Activated CD4-positive, alpha-beta memory T cell treated with anti-CD3 and anti-CD28 coated beads for 36 hours (primary cell): ENCODE measurements around the gene DELE1. TPM values are rescaled to one million over a fixed set of nuclear protein-coding genes. Genes with fewer than 3 reads are reported as not detected.

ENCODE experiments used
- CTCF ChIA-PET: fragments of 350-600 bp; sonication (Branson Sonifier 250); formaldehyde crosslinking; loops from one replicate; lab custom pipeline; 2021; ENCODE audit warnings: antibody characterized with exemption, inconsistent platforms; lab: Charles Lee
- POLR2A ChIA-PET: fragments of 350-600 bp; sonication (Branson Sonifier 250); formaldehyde crosslinking; loops from one replicate; lab custom pipeline; 2021; ENCODE audit warnings: antibody characterized with exemption; lab: Charles Lee
- DNase-seq: peaks from one replicate; pipeline ENCODE4 v3.0.0-alpha.2; 2020
- H3K27ac Mint-ChIP-seq: one replicate; pipeline ENCODE4 v1.8.0; 2021; ENCODE audit warnings: mixed read lengths
- H3K27me3 Mint-ChIP-seq: one replicate; pipeline ENCODE4 v1.8.0; 2021; ENCODE audit warnings: mixed read lengths
- H3K36me3 Mint-ChIP-seq: one replicate; pipeline ENCODE4 v1.8.0; 2021; ENCODE audit warnings: mixed read lengths
- H3K4me1 Mint-ChIP-seq: one replicate; pipeline ENCODE4 v1.8.0; 2021; ENCODE audit warnings: low read depth, mixed read lengths
- H3K4me3 Mint-ChIP-seq: one replicate; pipeline ENCODE4 v1.8.0; 2021; ENCODE audit warnings: mild to moderate bottlenecking, mixed read lengths
- H3K9me3 Mint-ChIP-seq: one replicate; pipeline ENCODE4 v1.8.0; 2021; ENCODE audit warnings: mixed read lengths
- intact Hi-C: fragments of 100-400 bp; cut with micrococcal nuclease; formaldehyde crosslinking; loops from one replicate; pipeline ENCODE4 v1.15.1; 2023
- total RNA-seq, 2 experiments: library from RNA; stranded (reverse); gene quantifications; one replicate each; pipeline ENCODE4 v1.2.3, GENCODE V29; 2021

DELE1 gene
- total RNA-seq, 2 experiments from 2014 or later: 49.3 to 51.5 TPM

GRCh38 chr5:141960449-141961323 lies 37.0 kb downstream of the DELE1 start:
- Mint-ChIP-seq H3K4me3 (no peak overlapping the region), H3K4me1 (peaks cover 39% of the 10 kb centered on the region), H3K36me3 (no peaks in the 10 kb centered on the region), H3K9me3 (no peaks in the 10 kb centered on the region), H3K27me3 (no peaks in the 10 kb centered on the region), H3K27ac (peak overlapping the region; percentile 71)
- DNase-seq: peak; percentile 95
- intact Hi-C loops: loop anchor here (1.0 to 10.0 kb wide), 5 partner anchors 36 to 636 kb away; partner anchors contain the start of genes PCDH1 and TAF7
- POLR2A ChIA-PET: interaction anchor here (0.6 to 4.4 kb wide), 5 partner anchors 9 to 268 kb away, joined by 3 to 36 read pairs (median 9); partner anchors contain the start of genes DELE1 and RNF14
- CTCF ChIA-PET: interaction anchor here (0.5 to 7.5 kb wide), 72 partner anchors 8 to 928 kb away, joined by 3 to 277 read pairs (median 4); partner anchors contain the start of genes ARAP3, DELE1, FCHSD1 and GNPDA1

DNA sequence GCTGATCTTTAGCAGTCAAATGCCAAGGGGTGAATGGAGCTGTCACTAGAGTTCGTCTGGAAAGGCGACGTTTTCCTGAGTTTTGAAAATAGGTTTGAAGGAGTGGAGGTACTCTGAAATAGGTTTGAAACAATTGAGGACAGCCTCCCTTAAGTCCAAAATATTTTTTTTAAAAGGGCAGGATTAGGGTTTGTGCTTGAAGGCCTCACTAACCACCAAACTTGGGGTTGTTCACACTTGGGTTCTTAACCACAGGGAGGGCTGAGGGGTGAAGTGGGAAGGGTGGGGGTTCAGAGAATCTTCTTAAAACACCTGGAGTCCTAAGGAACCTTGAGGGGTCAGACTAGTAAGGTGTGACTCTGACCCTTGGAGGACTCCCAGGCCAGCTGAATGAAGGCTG lies 37.8 kb downstream of the DELE1 start:
- H3K27ac Mint-ChIP-seq: peak overlapping the region; percentile 71
- intact Hi-C loops: loop anchor here (2.0 to 10.0 kb wide), 3 partner anchors 73 to 637 kb away; partner anchors contain the start of genes PCDH1 and TAF7
- ChIA-PET CTCF (interaction anchor here (0.5 to 7.5 kb wide), 64 partner anchors 9 to 810 kb away, joined by 3 to 277 read pairs (median 5); partner anchors contain the start of genes ARAP3, DELE1, FCHSD1 and GNPDA1), POLR2A (interaction anchor here (0.6 to 4.4 kb wide), 4 partner anchors 8 to 269 kb away, joined by 3 to 36 read pairs (median 15); partner anchors contain the start of genes DELE1 and RNF14)
- DNase-seq: no peak
- H3K4me3 Mint-ChIP-seq: no peak overlapping the region
- H3K4me1 Mint-ChIP-seq: peaks cover 39% of the 10 kb centered on the region
- H3K9me3 Mint-ChIP-seq: no peaks in the 10 kb centered on the region
- no peaks in the 10 kb centered on the region for H3K36me3 Mint-ChIP-seq
- no peaks in the 10 kb centered on the region for H3K27me3 Mint-ChIP-seq

- Mint-ChIP-seq H3K27ac (no peak overlapping the region), H3K36me3 (no peaks in the 10 kb centered on the region), H3K9me3 (no peaks in the 10 kb centered on the region), H3K4me1 (peaks cover 31% of the 10 kb centered on the region), H3K4me3 (no peak overlapping the region), H3K27me3 (no peaks in the 10 kb centered on the region)
- DNase-seq: no peak
- intact Hi-C loops: loop anchor here (10.0 kb wide), 1 partner anchor 639 kb away; the partner anchor contains the start of gene TAF7
- POLR2A ChIA-PET: no interaction called here
- CTCF ChIA-PET: interaction anchor here (1.1 to 7.5 kb wide), 3 partner anchors 44 to 270 kb away, joined by 4 to 277 read pairs (median 5); no protein-coding TSS in a partner anchor
These were observed 40.0 kb downstream of the DELE1 start for GRCh38 chr5:141963701-141964100.

GRCh38 chr5:141965071-141965470 lies 41.4 kb downstream of the DELE1 start:
- Mint-ChIP-seq H3K4me1 (peaks cover 25% of the 10 kb centered on the region), H3K4me3 (no peak overlapping the region), H3K36me3 (peaks cover 5% of the 10 kb centered on the region), H3K27me3 (no peaks in the 10 kb centered on the region), H3K9me3 (no peaks in the 10 kb centered on the region), H3K27ac (no peak overlapping the region)
- intact Hi-C loops: loop anchor here (5.0 to 10.0 kb wide), 2 partner anchors 132 to 640 kb away; partner anchors contain the start of gene TAF7
- ChIA-PET POLR2A (no interaction called here), CTCF (interaction anchor here (0.7 kb wide), 1 partner anchor 57 kb away, joined by 3 read pairs; no protein-coding TSS in a partner anchor)
- DNase-seq: no peak

- Mint-ChIP-seq H3K4me3 (no peak overlapping the region), H3K36me3 (peaks cover 5% of the 10 kb centered on the region), H3K9me3 (no peaks in the 10 kb centered on the region), H3K4me1 (peaks cover 20% of the 10 kb centered on the region), H3K27ac (no peak overlapping the region), H3K27me3 (no peaks in the 10 kb centered on the region)
- intact Hi-C loops: loop anchor here (5.0 to 10.0 kb wide), 2 partner anchors 131 to 642 kb away; partner anchors contain the start of gene TAF7
- ChIA-PET CTCF (interaction anchor here (0.6 to 4.6 kb wide), 2 partner anchors 174 to 274 kb away, joined by 3 to 51 read pairs; no protein-coding TSS in a partner anchor), POLR2A (no interaction called here)
- DNase-seq: no peak
These were observed 42.7 kb downstream of the DELE1 start for GRCh38 chr5:141966275-141966962.

DNA sequence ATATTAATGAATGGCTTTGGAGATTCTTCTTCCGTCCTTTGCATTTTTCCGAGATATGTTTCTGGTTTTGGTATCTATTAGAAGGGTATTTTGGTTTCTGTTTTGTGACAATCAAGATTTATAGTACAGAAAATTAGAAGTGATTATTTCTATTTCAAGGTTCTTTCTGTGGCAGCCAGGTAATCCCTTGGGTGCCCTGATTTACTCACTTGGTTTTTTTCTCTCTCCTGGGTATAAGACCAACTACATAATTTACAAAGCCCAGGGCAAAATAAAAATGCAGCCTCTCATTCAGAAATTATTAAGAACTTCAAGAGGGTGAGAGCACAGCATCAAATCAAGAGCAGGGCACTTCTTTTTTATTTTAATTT lies 43.3 kb downstream of the DELE1 start:
- Mint-ChIP-seq H3K4me1 (peaks cover 20% of the 10 kb centered on the region), H3K27me3 (no peaks in the 10 kb centered on the region), H3K27ac (no peak overlapping the region), H3K36me3 (peaks cover 7% of the 10 kb centered on the region), H3K4me3 (no peak overlapping the region), H3K9me3 (no peaks in the 10 kb centered on the region)
- intact Hi-C loops: loop anchor here (5.0 to 10.0 kb wide), 2 partner anchors 130 to 642 kb away; partner anchors contain the start of gene TAF7
- CTCF ChIA-PET: interaction anchor here (1.4 to 4.6 kb wide), 4 partner anchors 46 to 325 kb away, joined by 3 to 51 read pairs (median 20); partner anchors contain the start of gene GNPDA1
- DNase-seq: no peak
- POLR2A ChIA-PET: no interaction called here

- no peaks in the 10 kb centered on the region for H3K27me3 Mint-ChIP-seq
- peaks cover 17% of the 10 kb centered on the region for H3K36me3 Mint-ChIP-seq
- intact Hi-C loops: loop anchor here (1.0 to 10.0 kb wide), 5 partner anchors 46 to 644 kb away; partner anchors contain the start of genes DELE1 and TAF7
- H3K9me3 Mint-ChIP-seq: no peaks in the 10 kb centered on the region
- peak; percentile 97 for DNase-seq
- CTCF ChIA-PET: interaction anchor here (0.7 to 5.5 kb wide), 30 partner anchors 8 to 349 kb away, joined by 3 to 113 read pairs (median 5); partner anchors contain the start of genes DELE1, FCHSD1, GNPDA1 and PCDH12
- peak within 1 kb of the TSS; percentile 96 for H3K27ac Mint-ChIP-seq
- H3K4me1 Mint-ChIP-seq: peaks cover 28% of the 10 kb centered on the region
- POLR2A ChIA-PET: interaction anchor here (0.8 to 2.7 kb wide), 19 partner anchors 9 to 332 kb away, joined by 3 to 36 read pairs (median 4); partner anchors contain the start of genes DELE1, GNPDA1, HDAC3 and PCDH12
- peak within 1 kb of the TSS; percentile 97 for H3K4me3 Mint-ChIP-seq
These were observed 45.4 kb downstream of the DELE1 start, which contains the start of gene RNF14 for GRCh38 chr5:141968914-141969608. TSS of gene RNF14 (plus strand) at chr5:141969105. CDS start at chr5:141973589, 4,484 bp downstream.

- CTCF ChIA-PET: interaction anchor here (0.7 to 5.5 kb wide), 25 partner anchors 8 to 350 kb away, joined by 3 to 113 read pairs (median 6); partner anchors contain the start of genes DELE1, GNPDA1 and PCDH12
These were observed 46.4 kb downstream of the DELE1 start for GRCh38 chr5:141969783-141970771.

GRCh38 chr5:141973871-141974595 lies 50.4 kb downstream of the DELE1 start:
- no peak for DNase-seq
- no peak overlapping the region for H3K4me3 Mint-ChIP-seq
- H3K9me3 Mint-ChIP-seq: no peaks in the 10 kb centered on the region
- ChIA-PET POLR2A (no interaction called here), CTCF (no interaction called here)
- H3K4me1 Mint-ChIP-seq: peaks cover 35% of the 10 kb centered on the region
- peaks cover 36% of the 10 kb centered on the region for H3K36me3 Mint-ChIP-seq
- intact Hi-C loops: no loop called here
- H3K27ac Mint-ChIP-seq: peak overlapping the region; percentile 72
- no peaks in the 10 kb centered on the region for H3K27me3 Mint-ChIP-seq

More at GRCh38 chr5:141969783-141970771, 46.4 kb downstream of the DELE1 start:
- DNase-seq: no peak
- Mint-ChIP-seq H3K36me3 (peaks cover 24% of the 10 kb centered on the region), H3K27me3 (no peaks in the 10 kb centered on the region), H3K27ac (peak overlapping the region; percentile 96), H3K9me3 (no peaks in the 10 kb centered on the region), H3K4me1 (peaks cover 38% of the 10 kb centered on the region), H3K4me3 (peak overlapping the region; percentile 97)
- intact Hi-C loops: loop anchor here (1.0 to 10.0 kb wide), 6 partner anchors 46 to 645 kb away; partner anchors contain the start of genes DELE1 and TAF7
- POLR2A ChIA-PET: interaction anchor here (0.8 to 2.7 kb wide), 16 partner anchors 9 to 286 kb away, joined by 3 to 36 read pairs (median 4); partner anchors contain the start of genes DELE1, GNPDA1 and PCDH12
